ENCODE data around the gene WDR27.

- TF ChIP-seq CTCF (conservative IDR thresholded peaks at IDR 0.05; ENCODE audit: low read length) (no peak), EZH2phosphoT487 (IDR thresholded peaks at IDR 0.05; ENCODE audit: borderline replicate concordance) (no peak)
Observed at GRCh38 chr6:169647637-169648036, 54.2 kb downstream of the WDR27 start.

All from Loucy (cell line).